ENCODE results near the gene CCDC149. TPM values are rescaled to one million over a fixed set of nuclear protein-coding genes. Genes with fewer than 3 reads are reported as not detected.

The CCDC149 gene
- total and polyA plus RNA-seq, 2 of the 8 experiments (the other 6 are each of a cell fraction or from before 2014, with no cell fraction given): 2.2 to 5.6 TPM

GRCh38 chr4:24775750-24776149, 137.1 kb downstream of the CCDC149 start:
- Histone ChIP-seq H2AK5ac (ENCODE audit: low read depth, low read length) (no peak overlapping the region), H3K18ac (ENCODE audit: extremely low read depth, low read length) (no peak overlapping the region), H2BK20ac (ENCODE audit: low read length) (no peak overlapping the region), H3K9me3 (ENCODE audit: insufficient read depth in 2 of 2, low read depth in 1 of 2, low read length in 1 of 2) (no peaks in the 10 kb centered on the region), H4K20me1 (replicated peaks in 1 of 2; ENCODE audit: control insufficient read depth in 1 of 2, insufficient read depth in 2 of 2, low read length in 2 of 2) (no peaks in the 10 kb centered on the region), H3K79me1 (ENCODE audit: low read depth, low read length) (no peaks in the 10 kb centered on the region), H3K4ac (replicated peaks; ENCODE audit: insufficient read length, low read depth, low read length) (no peak overlapping the region), H3K79me2 (ENCODE audit: control insufficient read depth in 1 of 2, insufficient read depth in 2 of 2, low read length in 2 of 2) (no peaks in the 10 kb centered on the region), H3K9ac (replicated peaks in 1 of 4; ENCODE audit: extremely low read depth in 1 of 4, low read depth in 3 of 4, low read length in 3 of 4) (no peak overlapping the region), H2BK5ac (ENCODE audit: low read depth, low read length) (no peak overlapping the region), H3K23ac (ENCODE audit: insufficient read length) (no peak overlapping the region), H4K91ac (replicated peaks; ENCODE audit: insufficient read length, low read length) (no peak overlapping the region), H2BK15ac (ENCODE audit: low read length) (no peak overlapping the region), H2AFZ (ENCODE audit: low read length) (no peak overlapping the region), H3K27me3 (replicated peaks in 1 of 4; ENCODE audit: control insufficient read depth in 3 of 4, extremely low read depth in 1 of 4, insufficient read depth in 3 of 4, low read length in 3 of 4) (peaks cover 0 to 2% (median 0%) of the 10 kb centered on the region in 4 experiments; a peak in 1 of 7 replicates), H3K56ac (replicated peaks; ENCODE audit: insufficient read length, low read depth, low read length) (no peak overlapping the region), H3K36me3 (ENCODE audit: control insufficient read depth in 2 of 4, insufficient read depth in 4 of 4, low read length in 3 of 4) (no peaks in the 10 kb centered on the region), H4K8ac (ENCODE audit: extremely low read depth, insufficient read depth, low read length) (no peak overlapping the region), H3K4me3 (ENCODE audit: extremely low read depth in 1 of 4, insufficient read depth in 2 of 4, low read depth in 3 of 4, low read length in 4 of 4) (no peak overlapping the region), H3K4me1 (replicated peaks in 1 of 4; ENCODE audit: control insufficient read depth in 3 of 4, insufficient read depth in 4 of 4, low read length in 3 of 4) (no peaks in the 10 kb centered on the region), H3K23me2 (ENCODE audit: low read depth, low read length) (no peaks in the 10 kb centered on the region), H3K4me2 (ENCODE audit: insufficient read depth in 1 of 2, low read depth in 2 of 2, low read length in 2 of 2) (no peak overlapping the region), H2BK120ac (replicated peaks; ENCODE audit: low read depth, low read length) (no peak overlapping the region), H3K14ac (ENCODE audit: insufficient read length) (no peak overlapping the region), H2BK12ac (ENCODE audit: low read depth, low read length) (no peak overlapping the region), H4K5ac (ENCODE audit: insufficient read length, low read depth, low read length) (no peak overlapping the region), H3K27ac (ENCODE audit: low read depth, low read length) (no peak overlapping the region)
- 85% methylated on average over 3 of the region's 3 CpGs; no CpG with 5 or more reads in 1 of the 2 experiments for WGBS, 2 experiments (ENCODE audit: extremely low coverage in 1 of 2, insufficient coverage in 1 of 2, insufficient read length in 1 of 2, insufficient replicate concordance in 2 of 2, low coverage in 1 of 2, low lambda C conversion rate in 2 of 2, missing lambda C conversion rate in 1 of 2)
- no peak for DNase-seq (ENCODE audit: low read depth in 1 of 2, low spot score in 2 of 2)
- ChIA-PET POLR2A (ENCODE audit: partially characterized antibody) (no interaction called here), CTCF (ENCODE audit: partially characterized antibody) (interaction anchor here (0.6 to 0.9 kb wide), 2 partner anchors 86 to 201 kb away, joined by 3 to 4 read pairs; no protein-coding TSS in a partner anchor)
- FAIRE-seq: no peak
- TF ChIP-seq HDAC6 (IDR thresholded peaks at IDR 0.05; ENCODE audit: low read depth, low read length) (no peak), CTBP2 (IDR thresholded peaks at IDR 0.05; ENCODE audit: borderline replicate concordance, insufficient read depth, insufficient read length, low read length) (no peak), FOSL1 (IDR thresholded peaks at IDR 0.05; ENCODE audit: insufficient read depth, low read depth, low read length) (no peak), SP1 (IDR thresholded peaks at IDR 0.05; ENCODE audit: low read depth, low read length) (no peak), RFX5 (IDR thresholded peaks at IDR 0.05; ENCODE audit: borderline replicate concordance, low read depth, low read length) (no peak), CTCF (IDR thresholded peaks at IDR 0.05; ENCODE audit: control extremely low read depth in 1 of 3, insufficient read depth in 1 of 3, low read depth in 1 of 3, low read length in 3 of 3) (no peak)
